ENCODE results near the gene MKNK2. TPM values are rescaled to one million over a fixed set of nuclear protein-coding genes. Genes with fewer than 3 reads are reported as not detected.
A peak's percentile ranks its signal among the peaks of the same experiment; 100 is the strongest.

The MKNK2 gene
- total and polyA plus RNA-seq, 2 of the 13 experiments (the other 11 are each of a cell fraction or from before 2014, with no cell fraction given), result 44.9 to 112 TPM

DNA sequence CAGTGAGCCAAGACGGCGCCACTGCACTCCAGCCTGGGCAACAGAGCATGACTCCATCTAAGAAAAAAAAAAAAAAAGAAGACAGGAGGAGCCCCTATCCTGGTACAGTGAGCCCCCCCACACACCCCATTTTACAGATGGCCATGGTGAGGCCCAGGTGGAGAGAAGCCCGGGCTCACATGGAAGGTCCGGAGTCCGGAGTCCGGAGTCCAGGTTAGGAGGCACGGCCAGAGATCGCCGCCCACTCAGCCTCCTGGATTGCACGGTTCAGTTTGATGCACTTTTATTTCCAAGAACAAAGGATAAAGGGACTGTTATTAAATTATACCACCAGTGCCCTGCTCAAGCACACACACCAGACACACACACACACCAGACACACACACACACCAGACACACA lies 24.3 kb downstream of the MKNK2 start (continued):
- TF ChIP-seq, protein P1, sequence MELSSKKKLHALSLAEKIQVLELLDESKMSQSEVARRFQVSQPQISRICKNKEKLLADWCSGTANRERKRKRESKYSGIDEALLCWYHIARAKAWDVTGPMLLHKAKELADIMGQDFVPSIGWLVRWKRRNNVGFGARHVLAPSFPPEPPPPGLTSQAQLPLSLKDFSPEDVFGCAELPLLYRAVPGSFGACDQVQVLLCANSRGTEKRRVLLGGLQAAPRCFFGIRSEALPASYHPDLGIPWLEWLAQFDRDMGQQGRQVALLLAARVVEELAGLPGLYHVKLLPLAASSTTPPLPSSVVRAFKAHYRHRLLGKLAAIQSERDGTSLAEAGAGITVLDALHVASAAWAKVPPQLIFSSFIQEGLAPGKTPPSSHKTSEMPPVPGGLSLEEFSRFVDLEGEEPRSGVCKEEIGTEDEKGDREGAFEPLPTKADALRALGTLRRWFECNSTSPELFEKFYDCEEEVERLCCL (CRISPR knock-in tag; IDR thresholded peaks at IDR 0.05; ENCODE audit: borderline replicate concordance), result no peak
- peak; percentile 87 for TF ChIP-seq KDM1A (CRISPR knock-in tag; IDR thresholded peaks at IDR 0.05)
- TF ChIP-seq, protein P2, sequence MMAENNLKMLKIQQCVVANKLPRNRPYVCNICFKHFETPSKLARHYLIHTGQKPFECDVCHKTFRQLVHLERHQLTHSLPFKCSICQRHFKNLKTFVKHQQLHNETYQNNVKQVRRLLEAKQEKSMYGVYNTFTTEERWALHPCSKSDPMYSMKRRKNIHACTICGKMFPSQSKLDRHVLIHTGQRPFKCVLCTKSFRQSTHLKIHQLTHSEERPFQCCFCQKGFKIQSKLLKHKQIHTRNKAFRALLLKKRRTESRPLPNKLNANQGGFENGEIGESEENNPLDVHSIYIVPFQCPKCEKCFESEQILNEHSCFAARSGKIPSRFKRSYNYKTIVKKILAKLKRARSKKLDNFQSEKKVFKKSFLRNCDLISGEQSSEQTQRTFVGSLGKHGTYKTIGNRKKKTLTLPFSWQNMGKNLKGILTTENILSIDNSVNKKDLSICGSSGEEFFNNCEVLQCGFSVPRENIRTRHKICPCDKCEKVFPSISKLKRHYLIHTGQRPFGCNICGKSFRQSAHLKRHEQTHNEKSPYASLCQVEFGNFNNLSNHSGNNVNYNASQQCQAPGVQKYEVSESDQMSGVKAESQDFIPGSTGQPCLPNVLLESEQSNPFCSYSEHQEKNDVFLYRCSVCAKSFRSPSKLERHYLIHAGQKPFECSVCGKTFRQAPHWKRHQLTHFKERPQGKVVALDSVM (CRISPR knock-in tag; IDR thresholded peaks at IDR 0.05), result 0 out of 2 replicates have a peak, but pooled peaks have one; percentile 34

DNA sequence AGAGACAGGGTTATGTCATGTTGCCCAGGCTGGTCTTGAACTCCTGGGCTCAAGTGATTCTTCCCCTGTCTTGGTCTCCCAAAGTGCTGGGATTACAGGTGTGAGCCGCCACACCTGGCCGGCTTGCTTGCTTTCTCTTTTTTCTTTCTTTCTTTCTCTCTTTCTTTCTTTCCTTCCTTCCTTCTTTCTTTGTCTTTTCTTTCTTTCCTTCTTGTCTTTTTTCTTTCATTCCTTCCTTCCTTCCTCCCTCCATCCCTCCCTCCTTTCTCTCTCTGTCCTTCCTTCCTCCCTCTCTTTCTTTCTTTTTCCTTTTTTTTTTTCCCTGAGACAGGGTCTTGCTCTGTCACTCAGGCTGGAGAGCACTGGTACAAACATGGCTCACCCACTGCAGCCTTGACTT lies 28.8 kb downstream of the MKNK2 start:
- in situ Hi-C loops (cut with HindIII; ENCODE audit: extremely low pct_ligation_motif_present, low pct_unique_long_range_greater_than_20kb), result loop anchor here (5.0 kb wide), 1 partner anchor 40 kb away; no protein-coding TSS in a partner anchor
- CTCF ChIA-PET (ENCODE audit: low intra/inter-chr PET ratio, low total read pairs), result no interaction called here
- intact Hi-C loops (cut with micrococcal nuclease; ENCODE audit: unreplicated experiment), result no loop called here

More for the DNA sequence above, 28.8 kb downstream of the MKNK2 start:
- H2AFZ ChIP-seq (ENCODE audit: low read length), result no peak overlapping the region
- peaks cover 14% of the 10 kb centered on the region for H3K4me1 ChIP-seq (ENCODE audit: insufficient read depth, low read length)
- no peak overlapping the region for H3K9ac ChIP-seq (ENCODE audit: insufficient read depth, low read depth, low read length)
- H4K20me1 ChIP-seq (ENCODE audit: insufficient read depth, low read length), result no peaks in the 10 kb centered on the region
- no peaks in the 10 kb centered on the region for H3K36me3 ChIP-seq (replicated peaks in 1 of 2; ENCODE audit: control insufficient read depth in 1 of 2, insufficient read depth in 2 of 2, low read length in 2 of 2)
- no peaks in the 10 kb centered on the region for H3K79me2 ChIP-seq (ENCODE audit: insufficient read depth, low read length)
- no peak overlapping the region for H3K27ac ChIP-seq (ENCODE audit: extremely low read length, insufficient read depth, low read length)
- TF ChIP-seq, protein P3, sequence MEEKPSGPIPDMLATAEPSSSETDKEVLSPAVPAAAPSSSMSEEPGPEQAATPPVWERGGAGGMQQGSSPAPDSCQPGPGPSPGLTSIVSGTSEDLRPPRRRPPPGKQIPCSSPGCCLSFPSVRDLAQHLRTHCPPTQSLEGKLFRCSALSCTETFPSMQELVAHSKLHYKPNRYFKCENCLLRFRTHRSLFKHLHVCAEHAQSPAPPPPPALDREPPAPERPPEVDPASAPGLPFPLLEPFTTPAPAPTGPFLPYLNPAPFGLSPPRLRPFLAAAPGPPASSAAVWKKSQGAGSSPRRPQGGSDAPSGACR (CRISPR knock-in tag; IDR thresholded peaks at IDR 0.05), result no peak
- POLR2A ChIA-PET, result no interaction called here
- DNase-seq (ENCODE audit: low spot score) (no peak), ATAC-seq (no peak), FAIRE-seq (no peak)
- peaks cover 4% of the 10 kb centered on the region for H3K9me3 ChIP-seq (ENCODE audit: low read length)
- H3K4me2 ChIP-seq (ENCODE audit: low read depth, low read length), result no peak overlapping the region
- no TSS peak for BruUV-seq (replicated peaks)
- H3K27me3 ChIP-seq (ENCODE audit: control insufficient read depth in 1 of 2, insufficient read depth in 2 of 2, low read length in 2 of 2), result no peaks in the 10 kb centered on the region
- no peak overlapping the region for H3K4me3 ChIP-seq (replicated peaks in 1 of 3; ENCODE audit: insufficient read depth in 1 of 3, low read depth in 2 of 3, low read length in 3 of 3)
- WGBS (ENCODE audit: low lambda C conversion rate), result 82% methylated on average over 2 of the region's 2 CpGs

Data from HepG2 (cell line).